GM12878 (cell line): ENCODE results near the gene AHNAK.
"Not testable (repeated sequence)": the region's sequence is repeated elsewhere in the genome, so short reads cannot be mapped to it uniquely, and the experiment has no call there.

Experiments used
- ATF3 ChIP-seq: IDR thresholded peaks from 2 replicates; pipeline ENCODE4 v1.6.1; 2011; ENCODE audit warnings: low read depth, mild to moderate bottlenecking, low read length, moderate library complexity, borderline replicate concordance; ENCODE audit errors: extremely low read depth
- BHLHE40 ChIP-seq, 2 experiments: fragments of 450-650 bp in 1 of 2; IDR thresholded peaks; 2 replicates each; pipeline ENCODE4 v1.6.1; 2011 to 2017; ENCODE audit warnings: low read depth in 2 of 2, borderline replicate concordance in 1 of 2, improper control_type of control experiment in 1 of 2, low read length in 1 of 2, mild to moderate bottlenecking in 1 of 2
- DPF2 ChIP-seq: fragments of 450-650 bp; IDR thresholded peaks from 2 replicates; pipeline ENCODE4 v1.6.1; 2017; ENCODE audit warnings: mild to moderate bottlenecking
- ESRRA ChIP-seq: IDR thresholded peaks from 2 replicates; pipeline ENCODE4 v1.6.1; 2012; ENCODE audit warnings: mild to moderate bottlenecking, low read length, improper control_type of control experiment
- HDAC2 ChIP-seq: fragments of 200-600 bp; sonication (generic); IDR thresholded peaks from 2 replicates; pipeline ENCODE4 v1.6.1; 2017
- JUNB ChIP-seq: IDR thresholded peaks from 2 replicates; pipeline ENCODE4 v1.6.1; 2016; ENCODE audit warnings: antibody characterized with exemption, mild to moderate bottlenecking
- POLR2A ChIP-seq: IDR thresholded peaks from 2 replicates; pipeline ENCODE4 v1.6.1; 2011; ENCODE audit warnings: low read depth, mild to moderate bottlenecking, low read length
- POLR2AphosphoS5 ChIP-seq: IDR thresholded peaks from 2 replicates; pipeline ENCODE4 v1.6.1; 2011; ENCODE audit warnings: mild to moderate bottlenecking, low read length, inconsistent platforms
- POU2F2 ChIP-seq: IDR thresholded peaks from 3 replicates; pipeline ENCODE4 v1.6.1; 2011; ENCODE audit warnings: low read depth, mild to moderate bottlenecking, low read length, borderline replicate concordance
- RELA ChIP-seq: fragments of 450-650 bp; IDR thresholded peaks from 2 replicates; pipeline ENCODE4 v1.8.0; 2014; ENCODE audit warnings: borderline replicate concordance; ENCODE audit not compliant: partially characterized antibody
- RFX5 ChIP-seq: IDR thresholded peaks from 2 replicates; pipeline ENCODE4 v1.6.1; 2011; ENCODE audit warnings: low read depth, low read length, improper control_type of control experiment
- SKIL ChIP-seq: fragments of 450-650 bp; IDR thresholded peaks from 2 replicates; pipeline ENCODE4 v1.6.1; 2017; ENCODE audit warnings: mild to moderate bottlenecking, low read depth, inconsistent platforms; ENCODE audit not compliant: poor library complexity, severe bottlenecking
- SMARCA5 ChIP-seq: fragments of 450-650 bp; IDR thresholded peaks from 2 replicates; pipeline ENCODE4 v1.6.1; 2017; ENCODE audit warnings: mild to moderate bottlenecking
- USF2 ChIP-seq: IDR thresholded peaks from 2 replicates; pipeline ENCODE4 v1.6.1; 2011; ENCODE audit warnings: low read depth, low read length, improper control_type of control experiment, borderline replicate concordance

- TF ChIP-seq HDAC2; POU2F2; POLR2AphosphoS5; RFX5; ESRRA; BHLHE40 (IDR thresholded peaks at IDR 0.05; ENCODE audit: borderline replicate concordance in 1 of 2, low read depth in 2 of 2, low read length in 1 of 2); USF2; SKIL; RELA; DPF2; JUNB; ATF3; POLR2A; SMARCA5: not testable (repeated sequence)
Observed at GRCh38 chr11:62561677-62562230, 15.1 kb upstream of the AHNAK start.
